Testis (tissue), 3 donors: ENCODE results near the gene RFTN2. TPM values are rescaled to one million over a fixed set of nuclear protein-coding genes. Genes with fewer than 3 reads are reported as not detected.

Source experiments
- DNase-seq: peaks from one replicate; pipeline ENCODE4 v3.0.0-alpha.2; 2019
- H3K27ac ChIP-seq, 2 donors: fragments of 200-600 bp; sonication (generic); one replicate each; pipeline ENCODE4 v1.5.1; 2019
- H3K27me3 ChIP-seq: fragments of 200-600 bp; sonication (generic); one replicate; pipeline ENCODE4 v1.5.1; 2019
- H3K36me3 ChIP-seq: fragments of 200-600 bp; sonication (generic); one replicate; pipeline ENCODE4 v1.5.1; 2017; ENCODE audit warnings: low read depth; ENCODE audit errors: missing control alignments
- H3K4me1 ChIP-seq: fragments of 200-600 bp; sonication (generic); one replicate; pipeline ENCODE4 v1.5.1; 2019
- H3K4me3 ChIP-seq, 2 donors: fragments of 200-600 bp; sonication (generic); one replicate each; pipeline ENCODE4 v1.5.1; 2017 to 2019
- H3K9me3 ChIP-seq: fragments of 200-600 bp; sonication (generic); one replicate; pipeline ENCODE4 v1.5.1; 2017
- POLR2A ChIP-seq: fragments of 450-650 bp; IDR thresholded peaks from one replicate; pipeline ENCODE4 v1.6.1; 2017; ENCODE audit warnings: antibody characterized with exemption, mild to moderate bottlenecking, moderate library complexity
- WGBS, 2 donors: methylation state at CpG; one replicate each; pipeline ENCODE4 v1.1.5; 2018; 5-methylcytosine and 5-hydroxymethylcytosine counted together
- intact Hi-C: fragments of 100-400 bp; cut with DNase I; formaldehyde crosslinking; loops from one replicate; pipeline ENCODE4 v1.15.1; 2023; ENCODE audit warnings: low total_unique reads
- polyA plus RNA-seq: library from polyadenylated mRNA; stranded (reverse); fragments of 350-450 nt; fragmentation: Illumina TruSeq; extraction: RNeasy Lipid Tissue Mini Kit (QIAGEN cat#74804); gene quantifications from one replicate; pipeline ENCODE4 v1.2.3, GENCODE V29; 2014; ENCODE audit warnings: low read depth, low replicate concordance; ENCODE audit not compliant: insufficient read depth
- small RNA-seq, 2 donors: library from RNA; depleted of rRNA; stranded (forward); fragments of <200 nt; gene quantifications; one replicate each; pipeline ENCODE3, GENCODE V24; 2016
- total RNA-seq, 2 donors: library from RNA; depleted of rRNA; stranded (reverse); fragments of >200 nt; gene quantifications; one replicate each; pipeline ENCODE4 v1.2.3, GENCODE V29; 2016
- TF ChIP-seq, protein P1 (sequence below), 3 experiments: fragments of 450-650 bp in 2 of 3; fragments of 200-600 bp in 1 of 3; sonication (generic) in 1 of 3; IDR thresholded peaks; one replicate each; pipeline ENCODE4 v1.5.1; 2016 to 2019; ENCODE audit warnings: antibody characterized with exemption in 3 of 3, mild to moderate bottlenecking in 2 of 3, moderate library complexity in 1 of 3

The RFTN2 gene
- total and polyA plus RNA-seq, 3 donors from 2014 or later = 16.1 to 25.0 (median 19.8) TPM

DNA sequence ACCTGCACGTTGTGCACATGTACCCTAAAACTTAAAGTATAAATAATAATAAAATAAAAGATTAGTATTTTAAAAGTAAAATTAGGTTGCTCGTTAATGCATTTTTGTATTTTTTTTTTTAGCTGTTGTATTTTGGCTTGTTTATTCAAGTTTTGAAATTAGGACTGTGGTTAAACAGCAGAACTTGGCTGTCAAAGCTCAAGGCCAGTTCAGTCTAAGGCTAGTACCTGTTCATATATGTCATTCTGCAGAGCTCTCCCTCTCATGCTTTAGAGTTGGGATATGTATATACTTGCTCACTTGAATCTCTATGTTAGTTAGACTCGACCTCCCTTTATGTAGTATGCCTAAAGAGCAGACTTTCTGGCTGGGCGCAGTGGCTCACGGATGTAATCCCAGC, 126.8 kb downstream of the RFTN2 start:
- WGBS, 2 donors = 81 to 83% methylated on average over 5 of the region's 5 CpGs
- no peak overlapping the region for H3K27ac ChIP-seq
- H3K27me3 ChIP-seq = no peaks in the 10 kb centered on the region
- H3K36me3 ChIP-seq = peaks cover 4% of the 10 kb centered on the region
- H3K4me3 ChIP-seq = no peak overlapping the region
- H3K4me1 ChIP-seq = no peaks in the 10 kb centered on the region
- intact Hi-C loops = no loop called here
- no peak for TF ChIP-seq POLR2A
- no peaks in the 10 kb centered on the region for H3K9me3 ChIP-seq
- DNase-seq = no peak

DNA sequence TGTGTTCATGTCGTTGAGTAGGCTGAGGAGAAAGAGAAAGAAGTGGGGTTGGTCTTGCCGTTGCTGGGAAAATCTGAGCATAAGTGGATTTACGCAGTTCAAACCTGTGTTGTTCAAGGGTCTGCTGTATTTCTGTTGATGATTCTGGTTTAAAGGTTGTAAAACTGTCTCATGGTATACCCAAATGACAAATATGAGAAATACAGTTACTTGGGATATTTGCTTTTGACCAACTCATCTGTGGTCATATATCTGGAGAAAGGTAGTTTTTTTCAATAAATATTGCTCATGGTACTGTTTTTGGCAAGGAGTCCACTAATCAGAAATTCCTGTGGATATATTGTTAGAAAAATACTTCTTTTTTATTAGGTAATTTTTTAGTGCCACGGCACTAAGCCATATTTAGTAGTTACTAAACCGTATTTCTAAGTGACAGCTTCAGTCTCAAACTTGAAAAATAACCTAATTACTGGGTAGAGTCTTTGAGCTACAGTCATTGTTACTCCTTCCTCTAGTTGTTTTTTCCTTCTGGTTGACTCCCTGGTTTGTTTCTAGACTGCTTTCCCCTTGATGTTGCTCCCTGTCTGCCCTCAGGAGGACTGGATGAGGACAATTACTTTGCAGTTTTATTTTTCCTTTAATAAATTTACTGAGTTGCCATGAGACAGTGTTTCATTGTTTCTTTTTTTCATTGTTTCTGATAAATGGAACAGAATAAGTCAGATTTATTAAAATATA, 128.1 kb downstream of the RFTN2 start:
- no peak for TF ChIP-seq POLR2A
- Histone ChIP-seq H3K4me1 (no peaks in the 10 kb centered on the region), H3K27me3 (no peaks in the 10 kb centered on the region), H3K36me3 (peaks cover 4% of the 10 kb centered on the region), H3K27ac (no peak overlapping the region), H3K9me3 (no peaks in the 10 kb centered on the region), H3K4me3 (no peak overlapping the region)
- 91% methylated on average over 5 of the region's 5 CpGs for WGBS, 2 donors
- intact Hi-C loops = no loop called here
- no peak for DNase-seq

DNA sequence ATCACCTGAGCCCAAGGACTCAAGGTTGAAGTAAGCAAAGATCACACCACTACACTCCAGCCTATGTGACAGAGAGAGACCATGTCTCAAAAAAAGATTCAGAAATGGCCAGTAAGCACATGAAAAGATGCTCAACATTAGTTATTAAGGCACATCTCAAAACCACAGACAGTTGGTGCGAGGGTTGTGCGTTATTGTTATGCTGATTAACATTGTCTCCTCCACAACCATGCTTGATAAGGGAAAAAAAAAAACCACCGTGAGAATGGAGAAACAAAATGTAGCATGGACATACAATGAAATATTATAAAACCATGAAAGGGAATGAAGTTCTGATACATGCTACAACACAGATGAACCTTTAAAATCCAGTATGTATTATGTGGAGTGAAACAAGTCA, 132.2 kb downstream of the RFTN2 start:
- 79 to 87% methylated on average over 3 of the region's 3 CpGs for WGBS, 2 donors
- DNase-seq = no peak
- H3K27me3 ChIP-seq = no peaks in the 10 kb centered on the region
- H3K9me3 ChIP-seq = no peaks in the 10 kb centered on the region
- H3K36me3 ChIP-seq = no peaks in the 10 kb centered on the region
- no peak overlapping the region for H3K4me3 ChIP-seq
- TF ChIP-seq, protein P1, sequence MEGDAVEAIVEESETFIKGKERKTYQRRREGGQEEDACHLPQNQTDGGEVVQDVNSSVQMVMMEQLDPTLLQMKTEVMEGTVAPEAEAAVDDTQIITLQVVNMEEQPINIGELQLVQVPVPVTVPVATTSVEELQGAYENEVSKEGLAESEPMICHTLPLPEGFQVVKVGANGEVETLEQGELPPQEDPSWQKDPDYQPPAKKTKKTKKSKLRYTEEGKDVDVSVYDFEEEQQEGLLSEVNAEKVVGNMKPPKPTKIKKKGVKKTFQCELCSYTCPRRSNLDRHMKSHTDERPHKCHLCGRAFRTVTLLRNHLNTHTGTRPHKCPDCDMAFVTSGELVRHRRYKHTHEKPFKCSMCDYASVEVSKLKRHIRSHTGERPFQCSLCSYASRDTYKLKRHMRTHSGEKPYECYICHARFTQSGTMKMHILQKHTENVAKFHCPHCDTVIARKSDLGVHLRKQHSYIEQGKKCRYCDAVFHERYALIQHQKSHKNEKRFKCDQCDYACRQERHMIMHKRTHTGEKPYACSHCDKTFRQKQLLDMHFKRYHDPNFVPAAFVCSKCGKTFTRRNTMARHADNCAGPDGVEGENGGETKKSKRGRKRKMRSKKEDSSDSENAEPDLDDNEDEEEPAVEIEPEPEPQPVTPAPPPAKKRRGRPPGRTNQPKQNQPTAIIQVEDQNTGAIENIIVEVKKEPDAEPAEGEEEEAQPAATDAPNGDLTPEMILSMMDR (IDR thresholded peaks at IDR 0.05) = no peak
- no peak for TF ChIP-seq POLR2A
- H3K4me1 ChIP-seq = no peaks in the 10 kb centered on the region
- no peak overlapping the region for H3K27ac ChIP-seq
- intact Hi-C loops = no loop called here

DNA sequence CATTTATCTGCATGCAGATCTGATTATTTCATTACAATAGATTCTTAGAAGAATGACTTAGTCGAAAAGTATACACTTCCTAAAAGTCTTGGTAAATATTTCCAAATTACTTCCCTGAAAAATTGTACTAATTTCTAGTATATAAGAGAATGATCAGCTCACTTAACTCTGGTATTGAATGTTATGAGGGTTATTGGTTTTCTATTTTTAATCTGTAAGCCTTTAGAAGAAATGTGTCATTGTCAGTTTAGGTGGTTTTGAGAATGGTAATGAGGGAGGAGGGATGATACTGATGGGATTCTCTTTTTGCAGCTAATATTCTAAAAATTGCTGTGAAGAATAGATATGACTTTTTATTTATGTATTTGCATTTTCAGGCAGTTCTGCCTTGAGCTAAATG, 135.7 kb downstream of the RFTN2 start:
- Histone ChIP-seq H3K4me3 (no peak overlapping the region), H3K36me3 (no peaks in the 10 kb centered on the region), H3K9me3 (no peaks in the 10 kb centered on the region), H3K27me3 (no peaks in the 10 kb centered on the region), H3K4me1 (no peaks in the 10 kb centered on the region), H3K27ac (no peak overlapping the region)
- intact Hi-C loops = no loop called here
- no peak for DNase-seq
- WGBS, 2 donors = 73 to 82% methylated on average over 1 of the region's 1 CpG
- no peak for TF ChIP-seq POLR2A
- TF ChIP-seq, protein P1 (IDR thresholded peaks at IDR 0.05) = no peak

DNA sequence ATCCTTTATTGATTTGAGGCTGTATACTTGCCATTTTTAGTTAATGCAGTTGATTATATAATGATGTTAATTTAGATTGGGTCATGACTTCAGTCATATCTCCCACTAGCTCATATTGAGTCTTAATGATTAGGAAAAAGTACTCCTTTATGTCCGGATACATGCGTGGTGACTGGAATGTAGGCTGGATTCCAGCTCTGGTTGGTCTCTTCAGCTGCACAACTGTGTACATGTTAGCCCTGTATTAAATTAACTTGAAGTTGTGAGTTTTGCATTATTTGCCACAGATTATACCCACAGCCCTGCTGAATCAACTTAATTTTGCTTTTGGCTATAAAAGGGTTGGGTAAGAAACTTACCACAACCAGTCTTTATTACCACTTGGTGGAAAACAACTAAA, 137.0 kb downstream of the RFTN2 start:
- no peak for DNase-seq
- H3K27ac ChIP-seq = no peak overlapping the region

More for the DNA sequence above, 137.0 kb downstream of the RFTN2 start:
- Histone ChIP-seq H3K9me3 (no peaks in the 10 kb centered on the region), H3K36me3 (no peaks in the 10 kb centered on the region), H3K27me3 (no peaks in the 10 kb centered on the region), H3K4me3 (no peak overlapping the region), H3K4me1 (no peaks in the 10 kb centered on the region)
- intact Hi-C loops = no loop called here
- 29 to 55% methylated on average over 2 of the region's 2 CpGs for WGBS, 2 donors
- TF ChIP-seq POLR2A = no peak
- TF ChIP-seq, protein P1 (IDR thresholded peaks at IDR 0.05) = no peak

Small RNAs within 50 kb of the gene (small RNA-seq; reads per million reads assigned to genes)
- 0 reads per million in 2 donors for gene AC020550.1

Other genes starting within 250 kb of the RFTN2 start
- gene SF3B1, start 240.6 kb downstream of the RFTN2 start, total RNA-seq = 100 to 1,000 TPM; 288 to 293 TPM
- 178 TPM for gene SF3B1, start 240.6 kb downstream of the RFTN2 start, polyA plus RNA-seq
- 10 to 100 TPM; 16.4 to 17.9 TPM for gene COQ10B, start 222.0 kb downstream of the RFTN2 start, total RNA-seq
- 18.0 TPM for gene COQ10B, start 222.0 kb downstream of the RFTN2 start, polyA plus RNA-seq
- gene HSPD1, start 175.7 kb downstream of the RFTN2 start, total RNA-seq = 100 to 1,000 TPM; 107 to 121 TPM
- 111 TPM for gene HSPD1, start 175.7 kb downstream of the RFTN2 start, polyA plus RNA-seq
- gene HSPE1, start 175.2 kb downstream of the RFTN2 start, total RNA-seq = 10 to 100 TPM; 43.3 to 51.3 TPM
- 61.8 TPM for gene HSPE1, start 175.2 kb downstream of the RFTN2 start, polyA plus RNA-seq
- 10 to 100 TPM; 10.7 to 13.8 TPM for gene MOB4, start 159.5 kb downstream of the RFTN2 start, total RNA-seq
- 17.6 TPM for gene MOB4, start 159.5 kb downstream of the RFTN2 start, polyA plus RNA-seq
- gene MARS2, start 29.8 kb upstream of the RFTN2 start, total RNA-seq = 1 to 10 TPM; 5.9 TPM
- gene MARS2, start 29.8 kb upstream of the RFTN2 start, polyA plus RNA-seq = 3.3 TPM
- 10 to 100 TPM; 51.0 to 65.0 TPM for gene BOLL, start 109.7 kb upstream of the RFTN2 start, total RNA-seq
- gene BOLL, start 109.7 kb upstream of the RFTN2 start, polyA plus RNA-seq = 256 TPM
- 1 to 10 TPM; 2.1 to 2.4 TPM for gene PLCL1, start 129.0 kb upstream of the RFTN2 start, total RNA-seq
- gene PLCL1, start 129.0 kb upstream of the RFTN2 start, polyA plus RNA-seq = 2.6 TPM